GM15510 (cell line): ENCODE data around the gene KIF23.

Experiments
- POLR2A ChIP-seq: IDR thresholded peaks from 3 replicates; pipeline ENCODE4 v1.6.1; 2011; ENCODE audit warnings: borderline replicate concordance; ENCODE audit not compliant: insufficient read length; ENCODE audit errors: extremely low read depth

KIF23 gene

GRCh38 chr15:69468241-69469121 lies 54.3 kb downstream of the KIF23 start:
- no peak for TF ChIP-seq POLR2A

- no peak for TF ChIP-seq POLR2A
Observed at GRCh38 chr15:69469467-69470201, 55.5 kb downstream of the KIF23 start.

GRCh38 chr15:69472046-69472445 lies 57.9 kb downstream of the KIF23 start:
- no peak for TF ChIP-seq POLR2A

GRCh38 chr15:69472562-69472961 lies 58.4 kb downstream of the KIF23 start:
- TF ChIP-seq POLR2A, result no peak

- no peak for TF ChIP-seq POLR2A
Observed at GRCh38 chr15:69474291-69474690, 60.1 kb downstream of the KIF23 start.

DNA sequence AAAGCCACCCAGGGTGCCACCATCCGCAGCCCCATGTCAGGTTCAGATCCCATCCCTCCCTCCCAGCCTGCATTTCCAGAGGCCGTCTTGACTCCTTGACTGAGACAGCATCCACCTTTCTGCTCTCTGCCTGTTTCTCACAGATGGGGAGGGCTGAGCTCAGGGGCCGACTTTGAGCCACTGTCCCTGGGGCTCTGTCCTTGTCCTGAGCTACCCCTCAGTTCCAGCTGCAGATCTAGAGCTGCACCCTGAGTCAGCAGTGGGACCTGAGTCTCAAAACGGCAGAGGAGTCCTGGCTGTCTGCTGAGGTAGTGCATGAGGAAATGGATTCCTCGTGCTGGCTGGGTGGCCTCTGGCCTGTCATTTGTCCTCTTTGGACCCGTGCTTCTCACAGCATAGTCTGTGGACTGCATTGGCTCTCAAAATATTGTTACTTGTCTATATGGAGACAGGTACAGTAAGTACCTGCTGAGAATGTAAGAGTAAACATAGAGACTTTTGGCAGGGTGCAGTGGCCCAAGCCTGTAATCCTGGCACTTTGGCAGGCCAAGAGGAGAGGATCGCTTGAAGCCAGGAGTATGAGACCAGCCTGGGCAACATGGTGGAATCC lies 60.8 kb downstream of the KIF23 start:
- no peak for TF ChIP-seq POLR2A

- no peak for TF ChIP-seq POLR2A
Observed at GRCh38 chr15:69475769-69476358, 61.7 kb downstream of the KIF23 start.

GRCh38 chr15:69476704-69477473 lies 62.7 kb downstream of the KIF23 start:
- TF ChIP-seq POLR2A, result no peak

DNA sequence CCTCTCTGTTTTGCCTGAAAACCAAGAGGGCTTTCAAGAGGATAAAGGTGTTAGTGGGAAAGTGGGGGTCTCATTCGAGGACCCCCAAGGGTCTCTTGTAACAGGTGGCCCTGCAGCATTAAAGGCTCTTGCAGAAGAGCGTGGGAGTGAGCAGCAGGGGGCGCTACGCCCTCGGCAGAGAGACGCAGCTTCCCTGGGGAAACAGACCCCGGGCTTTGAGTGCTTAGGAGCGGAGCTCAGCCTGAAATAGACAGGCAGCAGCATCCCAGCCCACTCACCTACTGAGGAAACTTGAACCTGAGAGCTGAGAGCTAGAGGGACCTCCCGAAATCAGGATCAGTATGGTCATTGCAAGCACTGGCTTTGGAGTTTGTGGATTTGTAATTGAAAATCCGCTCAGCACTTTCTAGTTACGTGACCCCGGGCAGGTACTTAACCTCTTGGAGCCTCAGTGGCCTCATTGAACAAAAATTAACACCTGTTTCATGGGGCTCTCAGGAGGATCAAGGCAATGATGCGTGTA lies 64.2 kb downstream of the KIF23 start:
- no peak for TF ChIP-seq POLR2A

DNA sequence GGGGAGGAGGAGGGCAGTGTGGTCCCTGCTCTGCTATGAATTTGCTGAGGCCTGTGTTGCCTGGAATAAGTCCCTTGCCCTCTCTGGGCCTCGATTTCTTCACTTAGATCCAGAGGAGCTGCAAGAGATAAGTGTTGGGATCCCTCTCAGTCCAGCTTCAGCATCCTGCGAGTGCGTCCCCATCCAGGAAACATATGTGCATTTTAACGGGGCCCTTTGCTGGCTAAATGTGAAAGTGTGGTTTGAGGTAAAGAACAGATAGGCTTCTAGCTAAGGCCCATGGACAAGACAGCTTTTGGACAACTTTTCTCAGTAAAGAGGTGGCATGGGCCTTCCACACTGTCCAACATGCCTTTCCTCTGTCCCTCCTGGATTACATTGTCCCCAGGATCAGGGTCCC lies 64.9 kb downstream of the KIF23 start:
- TF ChIP-seq POLR2A, result no peak

DNA sequence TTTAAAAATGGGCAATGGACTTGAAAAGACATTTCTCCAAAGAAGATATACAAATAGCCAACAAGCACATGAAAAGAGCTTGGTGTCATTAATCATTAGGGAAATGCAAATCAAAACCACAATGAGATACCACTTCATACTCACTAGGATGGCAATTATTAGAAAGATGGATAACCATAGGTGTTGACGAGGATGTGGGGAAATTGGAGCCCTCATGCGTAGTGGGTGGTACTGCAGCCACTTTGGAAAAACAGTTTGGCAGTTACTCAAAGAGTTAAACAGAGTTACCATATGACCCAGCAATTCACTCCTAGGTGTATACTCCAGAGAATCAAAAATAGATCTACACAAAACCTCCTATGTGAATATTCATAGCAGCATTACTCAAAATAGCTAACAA lies 65.8 kb downstream of the KIF23 start:
- TF ChIP-seq POLR2A, result no peak

DNA sequence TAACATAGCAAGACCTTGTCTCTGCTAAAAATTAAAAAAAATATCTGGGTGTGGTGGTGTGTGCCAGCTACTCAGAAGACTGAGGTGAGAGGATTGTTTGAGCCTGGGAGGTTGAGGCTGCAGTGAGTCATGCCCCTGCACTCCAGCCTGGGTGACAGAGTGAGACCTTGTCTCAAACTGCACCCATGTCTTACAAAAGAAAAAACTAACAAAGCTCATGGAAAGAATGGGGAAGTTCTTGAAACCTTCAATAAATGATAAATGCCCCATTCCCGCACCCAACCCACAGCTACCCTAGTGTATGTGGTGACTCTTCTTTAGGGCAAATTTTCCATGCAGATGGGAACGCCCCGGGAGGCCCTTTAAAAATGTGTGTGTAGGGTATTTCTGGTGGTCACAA lies 66.8 kb downstream of the KIF23 start:
- no peak for TF ChIP-seq POLR2A

GRCh38 chr15:69482686-69483256 lies 68.6 kb downstream of the KIF23 start:
- no peak for TF ChIP-seq POLR2A

- TF ChIP-seq POLR2A, result no peak
Observed at GRCh38 chr15:69484837-69485236, 70.7 kb downstream of the KIF23 start.
